Keratinocyte (primary cell): ENCODE measurements around the gene CDH7. TPM values are rescaled to one million over a fixed set of nuclear protein-coding genes. Genes with fewer than 3 reads are reported as not detected.

Experiments used
- DNase-seq: peaks from one replicate; pipeline ENCODE4 v3.0.0-alpha.2; 2011; ENCODE audit warnings: low read depth, missing footprints, low spot score
- FAIRE-seq: peaks from 2 replicates; lab custom pipeline; 2011; peaks lifted over from hg19 to GRCh38; lab: Jason Lieb, UNC
- H2AFZ ChIP-seq: 2 replicates; pipeline ENCODE4 v1.6.0; 2012; ENCODE audit warnings: low read length, control low read depth, inconsistent platforms; ENCODE audit not compliant: control insufficient read depth
- H3K27ac ChIP-seq: 2 replicates; pipeline ENCODE4 v1.5.1; 2011; ENCODE audit warnings: low read length; ENCODE audit not compliant: control insufficient read depth, insufficient read depth
- H3K27me3 ChIP-seq: 3 replicates; pipeline ENCODE4 v1.6.0; 2011; ENCODE audit warnings: low read length; ENCODE audit not compliant: control insufficient read depth, insufficient read depth; ENCODE audit errors: extremely low read depth
- H3K36me3 ChIP-seq, 2 experiments: 2 replicates in 1 of 2; 3 replicates in 1 of 2; pipeline ENCODE4 v1.5.1; 2011; ENCODE audit warnings: low read length in 2 of 2, mild to moderate bottlenecking in 1 of 2; ENCODE audit not compliant: control insufficient read depth in 2 of 2, insufficient read depth in 2 of 2; ENCODE audit errors: extremely low read depth in 1 of 2
- H3K4me1 ChIP-seq: 3 replicates; pipeline ENCODE4 v1.5.1; 2011; ENCODE audit warnings: low read length; ENCODE audit not compliant: control insufficient read depth, insufficient read depth; ENCODE audit errors: extremely low read depth
- H3K4me2 ChIP-seq: 3 replicates; pipeline ENCODE4 v1.6.0; 2011; ENCODE audit warnings: low read depth, low read length; ENCODE audit not compliant: control insufficient read depth, insufficient read depth; ENCODE audit errors: extremely low read depth
- H3K4me3 ChIP-seq, 3 experiments: fragments of 200-600 bp in 1 of 3; sonication (generic) in 1 of 3; 2 replicates in 2 of 3; 3 replicates in 1 of 3; pipeline ENCODE4 v1.5.1; 2011 to 2016; ENCODE audit warnings: low read length in 3 of 3, mild to moderate bottlenecking in 3 of 3, control low read depth in 2 of 3, inconsistent platforms in 1 of 3, low read depth in 1 of 3, mixed read lengths in 1 of 3, mixed run types in 1 of 3, moderate library complexity in 1 of 3; ENCODE audit not compliant: control insufficient read depth in 2 of 3, insufficient read depth in 2 of 3; ENCODE audit errors: extremely low read depth in 1 of 3
- H3K79me2 ChIP-seq: 2 replicates; pipeline ENCODE4 v1.6.0; 2012; ENCODE audit warnings: low read length; ENCODE audit not compliant: control insufficient read depth, insufficient read depth
- H3K9ac ChIP-seq: 3 replicates; pipeline ENCODE4 v1.6.0; 2011; ENCODE audit warnings: low read length; ENCODE audit not compliant: control insufficient read depth, insufficient read depth; ENCODE audit errors: extremely low read depth
- H3K9me1 ChIP-seq: 3 replicates; pipeline ENCODE4 v1.6.0; 2011; ENCODE audit warnings: low read length; ENCODE audit not compliant: control insufficient read depth, insufficient read depth; ENCODE audit errors: extremely low read depth
- H3K9me3 ChIP-seq: 2 replicates; pipeline ENCODE4 v1.5.1; 2012; ENCODE audit warnings: low read depth, low read length; ENCODE audit not compliant: control insufficient read depth
- H4K20me1 ChIP-seq: 3 replicates; pipeline ENCODE4 v1.6.0; 2011; ENCODE audit warnings: low read length; ENCODE audit not compliant: control insufficient read depth, insufficient read depth; ENCODE audit errors: extremely low read depth
- CTCF ChIP-seq, 3 experiments: IDR thresholded peaks in 1 of 3; conservative IDR thresholded peaks in 1 of 3; optimal IDR thresholded peaks in 1 of 3; 2 replicates in 2 of 3; 3 replicates in 1 of 3; pipeline versions ENCODE3 to v1.5.1; 2011; ENCODE audit warnings: low read length in 3 of 3, mild to moderate bottlenecking in 3 of 3, moderate library complexity in 2 of 3, control low read depth in 1 of 3, inconsistent platforms in 1 of 3; ENCODE audit not compliant: insufficient read depth in 2 of 3; ENCODE audit errors: extremely low read depth in 1 of 3
- EZH2 ChIP-seq: IDR thresholded peaks from one replicate; pipeline ENCODE4 v1.6.1; 2012; ENCODE audit warnings: inconsistent platforms, mild to moderate bottlenecking, low read length, moderate library complexity
- dilution Hi-C: fragments of 300-500 bp; cut with MboI; formaldehyde crosslinking; loops from one replicate; pipeline ENCODE4 v1.7.0; 2020; ENCODE audit warnings: low sequenced_read_pairs; ENCODE audit not compliant: extremely low pct_ligation_motif_present
- polyA plus RNA-seq, 5 experiments: library from polyadenylated mRNA; depleted of rRNA in 3 of 5; stranded (reverse) in 3 of 5; stranded (forward) in 1 of 5; unstranded in 1 of 5; fragments of >200 nt; gene quantifications; 1 replicate in 1 of 5; 2 replicates in 3 of 5; 3 replicates in 1 of 5; pipeline versions ENCODE4 v1.2.1 to v1.2.3, GENCODE V29; 2011 to 2012; ENCODE audit warnings: missing spikeins in 2 of 5, low read depth in 1 of 5, low replicate concordance in 1 of 5

CDH7 gene
- polyA plus RNA-seq, 1 donor (not counting 4 experiments of a cell fraction or from before 2014, with no cell fraction given) = not detected

GRCh38 chr18:65791719-65792118 lies 40.9 kb downstream of the CDH7 start:
- FAIRE-seq (no peak), DNase-seq (no peak)
- no peaks in the 10 kb centered on the region for H3K79me2 ChIP-seq
- no peaks in the 10 kb centered on the region for H3K9me1 ChIP-seq
- no peak overlapping the region for H3K4me2 ChIP-seq
- dilution Hi-C loops = no loop called here
- H4K20me1 ChIP-seq = no peaks in the 10 kb centered on the region
- no peak for TF ChIP-seq EZH2
- no peak for TF ChIP-seq CTCF (optimal IDR thresholded peaks at IDR 0.05 in 1 of 3, IDR thresholded peaks at IDR 0.05 in 1 of 3, conservative IDR thresholded peaks at IDR 0.05 in 1 of 3; ENCODE audit: extremely low read depth in 1 of 3, insufficient read depth in 2 of 3, low read length in 3 of 3)
- H3K27me3 ChIP-seq = no peaks in the 10 kb centered on the region
- H2AFZ ChIP-seq = no peak overlapping the region
- no peaks in the 10 kb centered on the region for H3K36me3 ChIP-seq
- no peaks in the 10 kb centered on the region for H3K4me1 ChIP-seq
- no peak overlapping the region for H3K9ac ChIP-seq
- no peak overlapping the region for H3K4me3 ChIP-seq
- H3K9me3 ChIP-seq = peaks cover 2% of the 10 kb centered on the region
- H3K27ac ChIP-seq = no peak overlapping the region

GRCh38 chr18:65792456-65793074 lies 41.8 kb downstream of the CDH7 start:
- H3K9me1 ChIP-seq = no peaks in the 10 kb centered on the region
- no peak for DNase-seq
- no peak overlapping the region for H3K9ac ChIP-seq
- no peak overlapping the region for H3K27ac ChIP-seq
- peaks cover 2% of the 10 kb centered on the region for H3K9me3 ChIP-seq
- no peaks in the 10 kb centered on the region for H3K4me1 ChIP-seq
- no peak overlapping the region for H3K4me2 ChIP-seq
- dilution Hi-C loops = no loop called here
- no peak overlapping the region for H3K4me3 ChIP-seq
- H3K36me3 ChIP-seq = no peaks in the 10 kb centered on the region
- FAIRE-seq = no peak
- no peak for TF ChIP-seq CTCF (optimal IDR thresholded peaks at IDR 0.05 in 1 of 3, IDR thresholded peaks at IDR 0.05 in 1 of 3, conservative IDR thresholded peaks at IDR 0.05 in 1 of 3; ENCODE audit: extremely low read depth in 1 of 3, insufficient read depth in 2 of 3, low read length in 3 of 3)
- no peak for TF ChIP-seq EZH2
- H2AFZ ChIP-seq = no peak overlapping the region
- H4K20me1 ChIP-seq = no peaks in the 10 kb centered on the region
- H3K79me2 ChIP-seq = no peaks in the 10 kb centered on the region
- no peaks in the 10 kb centered on the region for H3K27me3 ChIP-seq
